ENCODE results near the gene LRRC3C.
"Not testable (repeated sequence)": the region's sequence is repeated elsewhere in the genome, so short reads cannot be mapped to it uniquely, and the experiment has no call there.

LRRC3C gene, protein sequence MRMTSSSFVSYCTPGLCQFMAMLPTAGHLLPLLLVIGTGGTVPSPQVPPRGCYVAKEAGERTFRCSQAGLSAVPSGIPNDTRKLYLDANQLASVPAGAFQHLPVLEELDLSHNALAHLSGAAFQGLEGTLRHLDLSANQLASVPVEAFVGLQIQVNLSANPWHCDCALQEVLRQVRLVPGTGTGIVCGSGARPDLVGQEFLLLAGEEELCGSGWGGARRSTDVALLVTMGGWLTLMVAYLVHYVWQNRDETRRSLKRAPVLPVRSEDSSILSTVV

DNA sequence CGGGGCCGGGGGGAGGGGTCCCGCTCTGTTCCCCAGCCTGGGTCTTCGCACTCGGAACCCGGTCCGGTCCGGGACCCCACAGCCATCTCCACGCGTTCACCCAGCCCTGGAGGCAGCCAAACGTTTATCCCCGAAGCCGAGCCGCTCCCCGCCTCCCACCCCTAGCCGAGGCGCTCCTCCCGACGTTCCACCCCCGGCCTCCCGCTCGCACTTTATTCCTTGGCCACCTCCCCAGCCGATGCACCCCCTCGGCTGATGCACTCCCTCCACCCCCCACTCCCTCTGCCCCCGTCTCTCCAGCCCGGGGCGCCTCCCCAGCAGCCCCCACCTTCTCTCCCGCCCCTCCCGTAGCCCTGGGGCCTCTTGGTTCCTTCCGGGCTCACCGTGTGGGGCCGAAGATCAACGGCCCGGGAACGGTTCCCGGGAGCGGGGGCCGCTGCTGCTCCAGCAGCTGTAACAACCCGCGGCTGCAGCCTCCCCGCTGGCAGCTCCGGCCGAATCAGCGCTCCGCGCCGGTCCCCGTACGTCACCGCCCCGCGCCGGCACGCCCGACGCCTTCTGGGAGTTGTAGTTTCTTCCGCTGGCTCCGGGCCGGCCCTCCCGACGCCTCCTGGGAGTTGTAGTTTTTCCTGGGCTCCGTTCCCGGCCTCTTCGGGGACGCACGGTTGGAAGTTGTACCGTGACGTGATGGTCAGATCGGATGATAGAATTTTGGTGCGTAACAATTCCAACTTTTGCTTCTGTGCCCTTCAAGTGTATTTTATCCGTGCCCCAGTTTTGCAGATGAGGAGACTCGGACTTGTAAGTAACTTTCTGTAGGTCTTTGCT, at the start of gene LRRC3C, which contains the start of gene ORMDL3:
Gene LRRC3C, plus strand, starts transcription at position 632 of the 828 bp plus-strand sequence. CDS start 13,792 bp downstream, outside the sequence.
Gene ORMDL3, minus strand, starts transcription at position 501 of the 828 bp plus-strand sequence. CDS start 3,398 bp downstream, outside the sequence.
- peak; percentile 95 for DNase-seq

DNA sequence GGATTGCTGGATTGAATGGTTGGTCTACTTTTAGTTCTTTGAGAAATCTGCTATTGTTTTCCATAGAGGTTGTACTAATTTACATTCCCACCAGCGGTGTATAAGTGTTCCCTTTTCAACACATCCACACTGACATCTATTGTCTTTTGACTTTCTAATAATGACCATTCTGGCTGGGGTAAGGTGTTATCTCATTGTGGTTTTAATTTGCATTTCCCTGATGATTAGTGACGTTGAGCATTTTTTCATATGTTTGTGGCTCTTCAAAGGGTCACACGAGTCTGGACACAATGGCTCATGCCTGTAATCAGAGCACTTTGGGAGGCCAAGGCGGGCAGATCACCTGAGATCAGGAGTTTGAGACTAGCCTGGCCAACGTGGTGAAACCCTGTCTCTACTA, 41.4 kb upstream of the LRRC3C start:
- DNase-seq = not testable (repeated sequence)

DNA sequence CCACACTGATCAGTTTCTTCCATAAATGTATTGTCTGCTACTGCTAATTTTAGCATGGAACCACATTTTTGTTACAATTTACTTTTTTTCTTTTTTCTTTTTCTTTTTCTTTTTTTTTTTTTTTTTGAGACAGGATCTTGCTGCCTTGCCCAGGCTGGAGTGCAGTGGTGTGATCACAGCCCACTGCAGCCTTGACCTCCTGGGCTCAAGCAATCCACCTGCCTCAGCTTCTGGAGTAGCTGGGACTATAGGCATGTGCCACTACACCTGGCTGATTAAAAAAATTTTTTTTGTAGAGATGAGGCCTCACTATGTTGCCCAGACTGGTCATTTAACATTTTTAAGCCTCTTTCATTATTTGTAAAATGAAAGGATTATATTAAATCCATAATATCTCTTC, 40.5 kb upstream of the LRRC3C start:
- DNase-seq = no peak

DNA sequence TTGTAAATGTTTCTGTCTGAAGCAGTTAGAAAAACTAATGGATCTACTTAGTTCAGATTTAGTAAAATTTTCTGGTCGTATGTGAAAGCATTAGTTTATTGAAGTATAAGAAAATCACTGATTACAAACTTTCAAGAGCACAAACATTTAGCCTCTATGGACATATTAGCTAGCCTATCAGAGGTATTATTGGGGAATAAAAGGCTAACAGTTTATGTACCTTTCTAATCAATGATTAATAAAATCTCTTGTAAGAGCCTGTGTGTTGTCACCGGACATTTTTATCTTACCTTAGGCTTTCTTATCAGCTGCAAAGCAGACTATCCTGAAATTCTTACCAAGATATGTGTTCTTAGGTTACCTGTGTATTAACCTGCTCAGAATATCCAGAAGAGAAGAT, 38.3 kb upstream of the LRRC3C start:
- DNase-seq = no peak

DNA sequence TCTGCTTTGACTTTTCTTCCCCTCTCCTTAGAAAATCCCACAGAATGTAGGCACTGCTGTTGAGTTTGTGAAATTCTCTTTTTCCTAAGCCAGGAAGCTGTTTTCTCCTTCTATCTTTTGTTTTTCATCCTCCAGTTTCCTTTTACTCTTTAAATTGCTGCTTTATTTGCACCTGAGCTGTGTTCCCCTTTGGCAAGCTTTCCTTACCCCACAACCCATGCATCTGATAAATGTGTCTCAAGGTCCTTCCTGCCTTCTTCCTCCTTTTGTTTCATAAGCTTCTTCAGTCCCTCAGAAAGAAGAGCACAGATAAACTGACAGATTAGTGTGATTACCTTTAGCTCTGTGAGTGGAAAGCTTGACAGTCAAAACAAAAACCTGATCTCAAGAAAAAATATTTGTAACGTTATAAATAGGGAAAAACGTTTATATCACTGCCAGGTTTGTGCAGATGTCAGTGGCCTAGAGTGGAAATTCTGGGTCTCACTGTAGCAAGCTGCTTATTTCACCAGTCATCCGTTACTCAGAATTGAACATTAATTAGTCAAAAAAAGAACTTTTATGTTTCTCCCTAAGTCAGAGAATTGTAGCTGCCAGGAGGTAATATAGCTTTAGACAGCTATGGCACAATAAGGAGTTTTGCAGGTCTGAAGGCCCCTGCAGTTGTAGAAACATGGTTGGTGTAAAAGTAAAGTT, 32.7 kb upstream of the LRRC3C start:
- no peak for DNase-seq

DNA sequence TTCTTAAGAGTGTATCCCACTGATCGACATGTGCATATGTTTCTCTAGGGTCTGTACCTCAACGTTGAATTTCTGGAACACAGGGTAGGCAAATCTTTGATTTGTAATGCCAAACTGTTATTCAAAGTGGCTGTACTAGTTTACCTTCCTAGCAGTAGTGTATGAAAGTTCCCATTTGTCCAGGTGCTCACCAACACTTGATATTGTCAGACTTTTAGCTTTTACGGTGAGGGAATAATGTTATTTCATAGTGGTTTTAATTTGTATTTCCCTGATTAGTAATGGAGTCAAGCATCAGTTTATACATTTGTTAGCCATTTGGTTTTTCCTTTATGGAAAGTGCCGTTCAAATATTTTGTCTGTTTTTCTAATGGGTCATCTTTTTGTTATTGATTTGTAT, 29.4 kb upstream of the LRRC3C start:
- DNase-seq = no peak

DNA sequence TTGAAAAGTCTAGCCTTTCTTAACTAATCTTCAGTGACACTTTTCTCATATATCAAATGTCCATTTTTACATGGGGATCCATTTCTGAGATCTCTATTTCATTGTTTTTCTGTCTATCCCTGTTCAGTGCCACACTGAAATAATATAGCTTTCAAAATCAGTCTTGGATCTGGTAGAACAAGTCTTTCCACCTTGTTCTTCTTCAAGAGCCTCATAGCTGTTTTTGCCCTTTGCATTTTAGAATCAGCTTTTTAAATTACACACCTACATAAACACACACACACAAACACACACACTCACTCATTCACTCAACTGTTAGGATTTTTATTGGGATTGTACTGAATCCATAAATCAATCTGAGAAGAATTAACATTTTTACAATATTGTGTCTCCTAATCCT, 28.3 kb upstream of the LRRC3C start:
- no peak for DNase-seq

DNA sequence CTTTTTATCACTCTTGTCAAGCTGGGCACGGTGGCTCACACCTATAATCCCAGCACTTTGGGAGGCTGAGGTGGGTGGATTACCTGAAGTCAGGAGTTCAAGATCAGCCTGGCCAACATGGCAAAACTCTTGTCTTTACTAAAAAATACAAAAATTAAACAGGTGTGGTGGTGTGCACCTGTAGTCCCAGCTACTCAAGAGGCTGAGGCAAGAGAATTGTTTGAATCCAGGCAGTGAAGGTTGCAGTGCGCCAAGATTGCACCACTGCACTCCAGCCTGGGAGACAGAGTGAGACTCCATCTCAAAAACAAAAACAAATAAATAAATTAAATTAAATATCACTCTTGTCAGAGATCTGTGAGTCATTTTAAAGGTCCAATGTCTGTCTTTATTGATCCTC, 25.5 kb upstream of the LRRC3C start:
- DNase-seq = not testable (repeated sequence)

DNA sequence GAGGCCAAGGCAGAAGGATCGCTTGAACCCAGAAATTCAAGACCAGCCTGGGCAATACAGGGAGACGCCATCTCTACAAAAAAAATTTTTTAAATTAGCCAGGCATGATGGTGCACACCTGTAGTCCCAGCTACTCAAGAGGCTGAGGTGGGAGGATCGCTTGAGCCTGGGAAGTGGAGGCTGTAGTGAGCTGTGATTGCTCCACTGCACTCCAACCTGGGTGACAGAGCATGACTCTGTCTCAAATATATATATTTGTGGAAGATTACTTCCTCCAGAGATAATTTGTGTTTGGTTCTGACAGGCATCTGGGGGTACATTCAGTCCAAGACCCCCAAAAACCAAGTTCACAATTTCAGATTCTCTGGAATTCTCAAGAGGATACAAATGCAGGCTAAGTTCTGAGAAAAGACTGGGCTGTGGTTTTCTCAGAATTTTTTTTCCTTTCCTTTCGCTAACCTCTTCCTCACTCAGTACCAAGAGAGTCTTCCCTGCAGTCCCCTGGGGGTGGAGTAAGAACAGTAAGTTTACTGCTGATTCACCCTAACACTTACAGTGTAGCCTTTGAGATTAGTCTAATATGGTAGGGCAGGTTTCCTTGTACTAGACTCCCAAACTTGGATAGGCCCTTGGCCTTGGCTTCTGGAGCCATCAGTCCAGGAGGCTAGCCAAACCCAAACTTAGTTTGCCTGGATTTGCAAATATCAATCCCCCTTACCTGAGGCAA, 24.2 kb upstream of the LRRC3C start:
- DNase-seq = no peak

DNA sequence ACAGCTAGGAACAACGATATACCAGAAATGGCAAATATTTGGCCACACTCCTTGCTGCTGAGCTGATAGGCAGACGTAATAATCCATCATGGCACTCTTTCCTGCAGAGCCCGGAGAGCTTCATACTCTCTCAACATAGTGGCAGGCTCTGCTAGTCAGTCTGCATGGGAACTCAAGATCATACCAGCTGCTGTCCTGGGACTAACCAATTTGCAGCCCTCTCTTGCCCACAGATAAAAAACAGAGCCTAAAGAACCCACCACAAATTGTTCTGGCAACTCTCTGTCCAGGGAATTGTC, 22.6 kb upstream of the LRRC3C start:
- DNase-seq = no peak

DNA sequence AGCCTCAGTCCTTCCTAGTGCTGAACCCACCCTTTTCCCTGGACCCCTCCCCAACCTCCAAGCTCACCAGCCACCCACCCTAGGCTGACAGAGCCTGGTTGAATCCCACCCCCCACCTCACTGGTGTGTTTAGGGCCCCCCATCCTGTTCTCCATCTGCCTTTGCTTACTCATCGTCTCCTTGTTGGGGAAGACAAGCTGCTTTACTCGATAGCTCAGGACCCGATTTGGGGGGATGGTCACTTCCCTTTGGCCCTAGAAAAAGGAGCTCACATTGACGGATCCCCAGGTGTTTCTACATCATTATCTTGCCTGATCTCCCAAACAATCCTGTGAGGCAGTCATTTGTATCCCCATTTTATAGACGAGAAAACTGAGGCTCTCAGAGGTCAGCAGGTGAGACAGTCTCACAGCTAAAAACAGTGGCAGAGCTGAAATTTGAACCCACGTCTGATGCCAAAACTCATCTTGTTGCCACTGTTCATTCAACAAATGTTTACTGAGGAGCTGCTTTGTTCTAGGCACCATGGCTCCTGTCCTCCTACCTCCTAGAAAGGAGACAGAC, 18.7 kb upstream of the LRRC3C start:
- DNase-seq = no peak

DNA sequence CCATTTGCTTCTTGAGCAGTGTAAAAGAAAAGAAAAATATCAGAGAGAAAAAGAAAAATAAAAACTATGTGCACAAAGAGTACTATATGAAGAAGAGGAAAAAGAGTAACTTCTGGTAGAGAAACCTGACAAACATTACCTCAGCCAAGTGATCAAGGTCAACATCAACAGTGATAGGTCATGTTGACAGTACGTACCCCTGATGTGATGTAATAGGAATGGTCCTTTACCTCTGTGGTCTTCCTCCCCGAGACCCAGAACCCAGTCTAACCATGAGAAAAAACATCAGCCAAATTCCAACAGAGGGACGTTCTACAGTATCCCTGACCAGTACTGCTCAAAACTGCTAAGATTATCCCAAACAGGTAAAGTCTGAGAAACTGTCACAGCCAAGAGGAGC, 13.5 kb upstream of the LRRC3C start:
- DNase-seq = no peak

DNA sequence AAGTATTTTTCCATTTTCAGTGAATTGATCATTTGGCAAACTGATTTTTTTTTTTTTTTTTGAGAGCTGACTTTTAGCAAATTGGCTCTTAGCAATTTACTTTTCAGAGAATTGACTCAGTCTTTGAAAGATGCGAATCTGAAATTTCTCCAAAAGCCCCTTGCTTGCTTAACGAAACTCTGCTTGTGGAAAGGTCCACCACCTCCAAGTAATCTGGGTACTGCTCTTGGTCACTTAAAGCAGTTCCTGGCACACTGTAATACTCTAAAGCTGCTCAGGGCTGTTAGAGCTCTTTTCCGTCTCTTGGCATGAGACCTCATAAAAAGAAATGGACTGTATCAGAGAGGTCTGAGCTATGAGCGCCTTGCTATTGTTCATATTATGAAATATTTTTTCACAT, 12.0 kb upstream of the LRRC3C start:
- no peak for DNase-seq

DNA sequence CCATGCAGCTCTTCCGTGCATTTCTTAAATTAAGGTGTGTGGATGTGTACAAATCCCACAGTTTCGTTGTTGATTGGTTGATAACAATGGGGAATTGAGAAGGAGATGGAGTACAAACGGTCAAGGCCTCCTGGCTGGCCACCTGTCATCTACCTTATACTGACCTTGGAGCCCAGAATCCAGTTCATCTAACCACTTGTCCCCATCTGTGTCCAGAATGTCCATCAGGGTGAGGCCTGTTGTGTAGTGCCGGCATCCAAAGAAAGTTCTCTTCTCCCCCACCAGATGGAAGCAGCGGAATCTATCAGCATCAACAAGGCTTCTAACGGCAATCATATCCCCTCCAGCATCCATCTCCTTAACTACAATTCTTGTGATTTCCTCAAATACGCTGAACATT, 10.6 kb upstream of the LRRC3C start:
- peak; percentile 19 for DNase-seq

DNA sequence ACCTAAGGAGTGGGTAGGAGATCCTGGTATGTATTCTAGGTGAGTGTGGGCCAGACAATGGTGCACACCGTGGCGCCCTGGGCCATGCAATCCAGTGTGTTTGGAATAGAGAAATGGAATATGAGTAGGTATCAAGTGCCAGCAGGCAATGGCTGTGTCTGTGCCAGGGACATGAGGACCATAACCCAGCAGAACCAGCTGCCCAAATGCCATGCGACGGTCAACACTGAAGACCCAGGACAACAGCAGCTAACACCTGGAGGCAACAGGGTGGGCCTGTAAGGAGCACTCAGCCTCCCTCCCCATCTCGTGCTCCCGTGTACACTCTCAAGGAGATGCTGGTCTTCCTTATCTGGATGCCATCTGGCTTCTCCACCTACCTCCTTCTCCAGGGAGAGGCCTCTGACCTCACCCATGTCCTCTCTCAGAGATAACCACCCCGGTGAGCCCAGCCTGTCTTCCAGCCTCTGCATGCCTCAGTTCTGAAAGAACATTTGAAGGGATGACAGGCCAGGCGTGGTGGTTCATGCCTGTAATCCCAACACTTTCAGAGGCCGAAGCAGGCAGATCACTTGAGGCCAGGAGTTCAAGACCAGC, 8.3 kb upstream of the LRRC3C start:
- no peak for DNase-seq

DNA sequence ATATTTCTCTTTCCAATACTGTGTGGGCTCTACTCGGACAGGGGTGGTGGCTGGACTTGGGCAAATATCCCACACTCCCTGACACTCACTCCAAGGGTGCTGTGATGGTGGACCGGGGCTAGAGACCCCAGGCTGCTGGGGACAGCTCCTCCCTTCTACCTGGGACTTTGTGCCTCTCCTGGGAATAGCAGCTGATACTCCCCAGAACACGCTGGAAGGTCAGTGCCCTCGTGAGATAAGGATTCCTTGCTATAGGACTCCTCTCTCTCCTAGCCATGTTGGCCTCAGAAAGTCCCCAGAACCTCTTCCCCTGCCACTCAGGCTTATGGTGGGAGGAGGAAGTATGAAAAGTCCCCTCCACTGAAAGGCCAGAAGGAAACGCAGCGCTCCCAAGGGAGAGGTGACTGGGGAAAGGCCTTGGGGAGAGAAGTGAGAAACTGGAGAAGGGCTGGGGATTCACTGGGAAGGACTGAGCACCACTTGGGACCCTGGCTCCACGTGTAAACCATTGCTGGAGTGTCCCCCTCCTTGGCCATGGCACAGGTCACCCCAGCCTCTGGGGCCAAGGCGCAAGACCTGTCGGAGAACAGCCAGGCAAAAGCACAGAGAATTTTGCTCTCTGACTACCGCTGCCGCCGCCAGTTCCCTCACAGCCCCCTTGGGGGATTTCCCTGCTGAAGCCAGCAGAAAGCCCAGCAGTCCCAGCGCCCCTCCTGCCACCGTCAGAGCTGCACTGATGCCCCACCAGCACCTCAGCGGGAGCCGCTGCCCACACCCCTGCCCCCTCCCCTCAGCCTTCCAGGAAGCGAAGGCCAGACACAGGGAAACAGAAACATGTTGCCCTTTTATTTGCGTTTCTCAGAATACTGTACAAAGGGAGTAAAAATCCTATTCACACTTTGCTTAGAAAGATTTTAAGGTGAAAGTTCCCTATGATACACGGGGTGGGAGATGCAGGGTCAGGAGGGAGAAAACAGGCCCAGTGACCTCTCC, 7.0 kb upstream of the LRRC3C start:
- peak; percentile 19 for DNase-seq

DNA sequence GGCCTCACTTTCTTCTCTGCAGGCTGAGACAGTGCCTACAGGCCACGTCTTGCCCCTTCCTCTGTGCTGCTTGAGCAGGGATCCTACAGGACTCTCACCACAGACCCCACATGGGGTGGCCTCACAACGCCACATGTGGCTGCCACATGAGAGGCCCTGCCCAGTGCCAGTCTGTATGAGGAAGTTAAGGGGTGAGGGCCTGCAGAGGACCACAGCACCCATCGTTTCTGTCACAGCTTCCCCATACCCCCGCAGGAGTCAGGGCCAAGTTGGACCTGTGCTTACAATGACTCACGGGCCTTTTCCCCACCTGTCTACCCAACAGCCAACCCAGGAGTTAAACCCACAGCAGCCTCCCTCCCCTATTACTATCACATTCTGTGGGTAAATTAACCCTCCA, 6.2 kb upstream of the LRRC3C start:
- no peak for DNase-seq

DNA sequence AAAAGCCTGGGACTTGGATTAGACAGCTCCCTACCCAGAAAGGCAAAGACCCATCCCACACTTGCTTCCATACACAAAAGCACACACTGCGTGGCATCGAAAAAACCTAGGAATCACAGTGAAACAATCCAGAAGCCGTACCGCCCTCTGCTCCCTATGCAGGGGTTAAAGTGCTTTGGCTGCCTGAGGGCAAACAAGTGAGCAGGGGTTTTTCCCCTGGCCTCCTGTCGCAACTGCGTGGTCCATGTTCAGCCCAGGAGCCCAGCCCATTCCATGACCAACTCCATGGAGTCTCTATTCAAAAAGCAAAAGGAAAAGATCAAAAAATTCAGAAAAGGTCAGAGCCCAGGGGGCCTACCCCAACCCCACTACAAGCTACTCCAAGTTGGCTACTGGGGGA, 5.5 kb upstream of the LRRC3C start:
- no peak for DNase-seq

DNA sequence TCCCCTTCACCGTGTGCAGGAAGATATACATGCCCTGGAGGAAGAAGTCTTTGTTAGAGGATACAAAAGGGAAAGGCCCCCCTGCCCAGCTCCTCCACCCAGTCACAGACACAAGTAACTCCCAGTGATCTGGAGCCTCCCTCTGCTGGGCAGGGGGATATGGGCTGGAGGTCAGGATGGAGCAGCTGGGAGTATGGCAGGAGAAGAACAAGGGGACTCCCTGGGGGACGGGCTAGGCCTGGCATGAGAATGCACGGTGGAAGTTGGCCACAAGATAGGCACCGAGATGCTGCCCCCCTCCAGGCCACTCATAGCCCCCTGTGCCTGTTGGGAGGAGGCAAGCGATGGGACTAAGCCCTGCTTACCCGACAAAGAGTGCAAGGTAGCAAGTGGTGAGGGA, 4.3 kb upstream of the LRRC3C start:
- no peak for DNase-seq

DNA sequence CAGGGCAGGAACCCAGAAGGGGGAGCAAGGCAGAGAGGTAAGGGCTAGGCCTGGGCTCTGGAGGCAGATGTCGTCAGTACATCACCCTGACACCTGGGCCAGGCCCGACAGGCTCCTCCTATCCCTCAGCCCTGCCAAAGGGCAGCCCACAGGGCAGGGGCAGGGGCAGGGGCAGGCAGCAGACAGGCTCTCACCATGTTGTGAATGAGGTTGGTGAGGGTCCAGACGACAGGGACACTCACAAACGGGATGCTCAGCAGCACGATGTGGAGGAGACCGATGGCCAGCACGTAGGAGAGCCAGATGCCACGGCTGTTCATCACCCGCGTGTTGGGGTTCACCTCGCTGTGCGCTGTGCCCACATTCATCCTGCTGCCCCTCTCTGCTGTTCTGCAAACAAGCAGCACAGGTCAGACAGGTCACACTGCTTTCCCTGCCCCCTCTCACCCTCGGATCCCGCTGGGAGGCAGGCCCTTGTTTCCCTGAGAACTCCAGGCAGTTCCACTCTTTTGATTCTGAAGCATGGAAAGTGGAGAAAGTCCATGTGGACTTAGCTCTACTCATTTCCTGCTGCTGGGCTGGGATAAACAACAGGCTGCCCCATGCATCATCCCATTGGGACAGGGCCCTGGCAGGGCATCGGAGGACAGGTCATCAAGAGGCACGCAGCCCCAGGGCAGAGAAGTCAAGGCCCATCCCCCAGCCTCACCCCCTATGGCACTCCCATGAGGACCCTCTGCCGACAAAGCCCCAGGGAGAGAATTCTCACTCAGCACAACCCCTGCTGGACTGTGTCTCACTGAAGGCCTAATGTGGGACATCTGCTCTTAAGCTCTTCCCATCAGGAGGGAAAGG, 3.5 kb upstream of the LRRC3C start:
- DNase-seq = peak; percentile 11
